GM23338 (cell line): Measurements from ENCODE around the gene DNM2. TPM values are rescaled to one million over a fixed set of nuclear protein-coding genes. Genes with fewer than 3 reads are reported as not detected.

ENCODE experiments used
- ATAC-seq: fragments of 200-7000 bp; cut with Tn5 transposase; 3 replicates; pipeline ENCODE4 v1.9.1; 2020
- DNase-seq: peaks from one replicate; pipeline ENCODE4 v3.0.0-alpha.2; 2015; ENCODE audit warnings: low spot score
- H2AFZ ChIP-seq: fragments of 200-600 bp; sonication (generic); 2 replicates; pipeline ENCODE4 v1.8.0; 2016; ENCODE audit warnings: antibody characterized with exemption, mild to moderate bottlenecking, moderate library complexity
- H3F3A ChIP-seq: fragments of 200-600 bp; sonication (generic); replicated peaks from 2 replicates; pipeline ENCODE4 v1.8.0; 2017; ENCODE audit warnings: antibody characterized with exemption, mixed run types, low read depth
- H3K27ac ChIP-seq: fragments of 200-600 bp; sonication (generic); 2 replicates; pipeline ENCODE4 v1.6.1; 2016; ENCODE audit warnings: low read depth
- H3K27me3 ChIP-seq: fragments of 200-600 bp; sonication (generic); 2 replicates; pipeline ENCODE4 v1.8.0; 2016; ENCODE audit warnings: mild to moderate bottlenecking, mixed run types, moderate library complexity; ENCODE audit not compliant: insufficient read depth
- H3K36me3 ChIP-seq: fragments of 200-600 bp; sonication (generic); 2 replicates; pipeline ENCODE4 v1.8.0; 2016; ENCODE audit warnings: mild to moderate bottlenecking; ENCODE audit not compliant: insufficient read depth
- H3K4me1 ChIP-seq: fragments of 200-600 bp; sonication (generic); 2 replicates; pipeline ENCODE4 v1.8.0; 2016; ENCODE audit warnings: mild to moderate bottlenecking, moderate library complexity; ENCODE audit not compliant: insufficient read depth
- H3K4me2 ChIP-seq: fragments of 200-600 bp; sonication (generic); 2 replicates; pipeline ENCODE4 v1.7.1; 2017; ENCODE audit warnings: mixed run types
- H3K4me3 ChIP-seq: fragments of 200-600 bp; sonication (generic); 2 replicates; pipeline ENCODE4 v1.6.1; 2016; ENCODE audit warnings: mixed run types
- H3K79me2 ChIP-seq: fragments of 200-600 bp; sonication (generic); replicated peaks from 2 replicates; pipeline ENCODE4 v1.8.0; 2017; ENCODE audit warnings: mild to moderate bottlenecking; ENCODE audit not compliant: insufficient read depth
- H3K9me2 ChIP-seq: fragments of 200-600 bp; sonication (generic); 2 replicates; pipeline ENCODE4 v1.8.0; 2017; ENCODE audit not compliant: insufficient read depth
- H4K20me1 ChIP-seq: fragments of 200-600 bp; sonication (generic); replicated peaks from 2 replicates; pipeline ENCODE4 v1.8.0; 2017; ENCODE audit warnings: mild to moderate bottlenecking; ENCODE audit not compliant: insufficient read depth
- H3K27ac Mint-ChIP-seq: 2 replicates; pipeline ENCODE4 v1.8.0; 2020; ENCODE audit warnings: inconsistent platforms, mild to moderate bottlenecking, moderate library complexity, mixed read lengths
- H3K27me3 Mint-ChIP-seq: 3 replicates; pipeline ENCODE4 v1.8.0; 2022; ENCODE audit warnings: low read depth, mild to moderate bottlenecking, moderate library complexity, mixed read lengths, inconsistent platforms; ENCODE audit not compliant: insufficient read depth, poor library complexity
- H3K36me3 Mint-ChIP-seq: 3 replicates; pipeline ENCODE4 v1.8.0; 2021; ENCODE audit warnings: low read depth, mild to moderate bottlenecking, inconsistent platforms, moderate library complexity, mixed read lengths
- H3K4me1 Mint-ChIP-seq: 3 replicates; pipeline ENCODE4 v1.8.0; 2020; ENCODE audit warnings: mild to moderate bottlenecking, inconsistent platforms, mixed read lengths
- H3K4me3 Mint-ChIP-seq: 3 replicates; pipeline ENCODE4 v1.8.0; 2021; ENCODE audit warnings: moderate library complexity, mild to moderate bottlenecking, inconsistent platforms, mixed read lengths
- H3K9me3 Mint-ChIP-seq: 3 replicates; pipeline ENCODE4 v1.8.0; 2020; ENCODE audit warnings: moderate library complexity, mild to moderate bottlenecking, inconsistent platforms, mixed read lengths
- ETS1 ChIP-seq: IDR thresholded peaks from 2 replicates; pipeline ENCODE4 v1.6.1; 2016; ENCODE audit warnings: antibody characterized with exemption
- EZH2 ChIP-seq: fragments of 200-600 bp; sonication (generic); IDR thresholded peaks from one replicate; pipeline ENCODE4 v1.8.0; 2017; ENCODE audit warnings: antibody characterized with exemption, mild to moderate bottlenecking, low read depth; ENCODE audit not compliant: unreplicated experiment
- EZH2phosphoT487 ChIP-seq: fragments of 200-600 bp; sonication (generic); IDR thresholded peaks from one replicate; pipeline ENCODE4 v1.8.1; 2018; ENCODE audit warnings: antibody characterized with exemption; ENCODE audit not compliant: unreplicated experiment
- NANOG ChIP-seq: IDR thresholded peaks from 2 replicates; pipeline ENCODE4 v1.6.1; 2016; ENCODE audit warnings: antibody characterized with exemption, borderline replicate concordance
- POLR2AphosphoS5 ChIP-seq: IDR thresholded peaks from 2 replicates; pipeline ENCODE4 v1.6.1; 2016; ENCODE audit warnings: antibody characterized with exemption, low read depth
- REST ChIP-seq: IDR thresholded peaks from one replicate; pipeline ENCODE4 v1.6.1; 2018; ENCODE audit warnings: antibody characterized with exemption; ENCODE audit not compliant: unreplicated experiment
- ZNF114 ChIP-seq: fragments of 250-450 bp; sonication (Bioruptor Pico); IDR thresholded peaks from 2 replicates; pipeline ENCODE4 v1.5.0; 2020; ENCODE audit warnings: mild to moderate bottlenecking, moderate library complexity
- ZNF462 ChIP-seq: fragments of 250-450 bp; sonication (Bioruptor Pico); IDR thresholded peaks from 2 replicates; pipeline ENCODE4 v1.5.0; 2020; ENCODE audit warnings: mild to moderate bottlenecking, moderate library complexity
- polyA plus RNA-seq: library from polyadenylated mRNA; unstranded; fragments of >200 nt; fragmentation: Nextera tagmentation; extraction: Ambion mirVana; gene quantifications from 2 replicates; pipeline ENCODE4 v1.2.1, GENCODE V29; 2016
- total RNA-seq: library from RNA; depleted of rRNA; stranded (reverse); fragments of >200 nt; shearing (Covaris generic); gene quantifications from 2 replicates; pipeline ENCODE4 v1.2.3, GENCODE V29; 2014

The DNM2 gene
- total and polyA plus RNA-seq, 2 experiments from 2014 or later: 40.7 to 138 TPM

GRCh38 chr19:10744253-10744798 is 26.4 kb downstream of the DNM2 start:
- ATAC-seq: no peak
- H3K4me2 ChIP-seq: no peak overlapping the region
- H3K4me3 ChIP-seq: no peak overlapping the region
- Mint-ChIP-seq H3K27me3 (peaks cover 18% of the 10 kb centered on the region), H3K4me3 (no peak overlapping the region; the same call in 2 of the 3 replicates), H3K27ac (peak overlapping the region; percentile 74; the same call in 1 of the 2 replicates), H3K36me3 (peaks cover 11% of the 10 kb centered on the region; the same call in 2 of the 3 replicates), H3K9me3 (peaks cover 7% of the 10 kb centered on the region; the same call in 2 of the 3 replicates), H3K4me1 (peaks cover 18% of the 10 kb centered on the region)
- peaks cover 45% of the 10 kb centered on the region for H4K20me1 ChIP-seq
- H2AFZ ChIP-seq: no peak overlapping the region
- H3K9me2 ChIP-seq: no peaks in the 10 kb centered on the region
- H3F3A ChIP-seq: no peaks in the 10 kb centered on the region
- H3K27me3 ChIP-seq: no peaks in the 10 kb centered on the region
- no peak for DNase-seq
- no peak overlapping the region for H3K27ac ChIP-seq
- H3K79me2 ChIP-seq: peaks cover 90% of the 10 kb centered on the region
- TF ChIP-seq ZNF114 (CRISPR knock-in tag): no peak
- no peak for TF ChIP-seq ETS1
- no peak for TF ChIP-seq REST
- no peak for TF ChIP-seq ZNF462 (CRISPR knock-in tag)
- TF ChIP-seq NANOG: no peak
- no peak for TF ChIP-seq POLR2AphosphoS5
- TF ChIP-seq EZH2: no peak
- no peak for TF ChIP-seq EZH2phosphoT487
- no peaks in the 10 kb centered on the region; the same call in 1 of the 2 replicates for H3K36me3 ChIP-seq
- no peaks in the 10 kb centered on the region; the same call in 1 of the 2 replicates for H3K4me1 ChIP-seq
